ENCODE results near the gene CREB3. TPM values are rescaled to one million over a fixed set of nuclear protein-coding genes. Genes with fewer than 3 reads are reported as not detected.

The CREB3 gene
- total RNA-seq, 1 donor from 2014 or later: 29.2 TPM

DNA sequence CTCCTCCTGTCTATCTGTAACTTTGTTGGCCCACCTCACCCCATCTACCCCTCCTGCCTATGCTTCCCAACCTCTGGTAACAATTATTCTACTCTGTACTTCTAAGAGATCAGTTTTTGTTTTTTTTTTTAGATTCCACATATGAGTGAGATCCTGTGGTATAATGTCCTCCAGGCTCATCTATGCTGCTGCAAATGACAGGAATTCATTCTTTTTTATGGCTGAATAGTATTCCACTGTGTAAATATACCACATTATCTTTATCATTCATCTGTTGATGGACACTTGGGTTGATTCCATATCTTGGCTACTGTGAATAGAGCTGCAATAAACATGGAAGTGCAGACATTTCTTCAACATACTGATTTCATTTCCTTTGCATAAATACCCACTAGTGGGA lies 51.0 kb downstream of the CREB3 start:
- H3K27ac Mint-ChIP-seq (ENCODE audit: unreplicated experiment): peak overlapping the region; percentile 3

More for the DNA sequence above, 51.0 kb downstream of the CREB3 start:
- H3K36me3 Mint-ChIP-seq (ENCODE audit: low read depth, unreplicated experiment): peaks cover 6% of the 10 kb centered on the region
- H3K4me1 Mint-ChIP-seq (ENCODE audit: unreplicated experiment): no peaks in the 10 kb centered on the region
- no peak overlapping the region for H3K4me3 Mint-ChIP-seq (ENCODE audit: unreplicated experiment)
- peaks cover 2% of the 10 kb centered on the region for H3K27me3 Mint-ChIP-seq (ENCODE audit: unreplicated experiment)
- DNase-seq (ENCODE audit: low spot score): no peak
- no peaks in the 10 kb centered on the region for H3K9me3 Mint-ChIP-seq (ENCODE audit: unreplicated experiment)
- TF ChIP-seq, protein P1, sequence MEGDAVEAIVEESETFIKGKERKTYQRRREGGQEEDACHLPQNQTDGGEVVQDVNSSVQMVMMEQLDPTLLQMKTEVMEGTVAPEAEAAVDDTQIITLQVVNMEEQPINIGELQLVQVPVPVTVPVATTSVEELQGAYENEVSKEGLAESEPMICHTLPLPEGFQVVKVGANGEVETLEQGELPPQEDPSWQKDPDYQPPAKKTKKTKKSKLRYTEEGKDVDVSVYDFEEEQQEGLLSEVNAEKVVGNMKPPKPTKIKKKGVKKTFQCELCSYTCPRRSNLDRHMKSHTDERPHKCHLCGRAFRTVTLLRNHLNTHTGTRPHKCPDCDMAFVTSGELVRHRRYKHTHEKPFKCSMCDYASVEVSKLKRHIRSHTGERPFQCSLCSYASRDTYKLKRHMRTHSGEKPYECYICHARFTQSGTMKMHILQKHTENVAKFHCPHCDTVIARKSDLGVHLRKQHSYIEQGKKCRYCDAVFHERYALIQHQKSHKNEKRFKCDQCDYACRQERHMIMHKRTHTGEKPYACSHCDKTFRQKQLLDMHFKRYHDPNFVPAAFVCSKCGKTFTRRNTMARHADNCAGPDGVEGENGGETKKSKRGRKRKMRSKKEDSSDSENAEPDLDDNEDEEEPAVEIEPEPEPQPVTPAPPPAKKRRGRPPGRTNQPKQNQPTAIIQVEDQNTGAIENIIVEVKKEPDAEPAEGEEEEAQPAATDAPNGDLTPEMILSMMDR (IDR thresholded peaks at IDR 0.05; ENCODE audit: unreplicated experiment): no peak

Small RNA genes lying within 50 kb of the gene (microRNA-seq; reads per million reads assigned to microRNA genes)
- gene MIR6852 (ENCODE audit: unreplicated experiment): 0.90 reads per million, percentile 9 among the genes with 10 or more reads in this experiment
- gene MIR6853 (ENCODE audit: unreplicated experiment): 0.77 reads per million, percentile 4 among the genes with 10 or more reads in this experiment

Other genes starting within 250 kb of the CREB3 start
- gene RUSC2, start 242.6 kb upstream of the CREB3 start, total RNA-seq (ENCODE audit: unreplicated experiment): 22.3 TPM
- gene TESK1, start 127.4 kb upstream of the CREB3 start, total RNA-seq (ENCODE audit: unreplicated experiment): 34.6 TPM
- gene CD72, start 114.3 kb upstream of the CREB3 start, total RNA-seq (ENCODE audit: unreplicated experiment): 2.4 TPM
- gene SIT1, start 81.7 kb upstream of the CREB3 start, total RNA-seq (ENCODE audit: unreplicated experiment): not detected
- gene RMRP, start 74.6 kb upstream of the CREB3 start, total RNA-seq (ENCODE audit: unreplicated experiment): 32,961 TPM
- gene CCDC107, start 74.4 kb upstream of the CREB3 start, total RNA-seq (ENCODE audit: unreplicated experiment): 13.5 TPM
- 1.4 TPM for gene ARHGEF39, start 67.5 kb upstream of the CREB3 start, total RNA-seq (ENCODE audit: unreplicated experiment)
- gene CA9, start 58.7 kb upstream of the CREB3 start, total RNA-seq (ENCODE audit: unreplicated experiment): 1.5 TPM
- 173 TPM for gene TPM2, start 42.7 kb upstream of the CREB3 start, total RNA-seq (ENCODE audit: unreplicated experiment)
- gene TLN1, start 471 bp upstream of the CREB3 start, total RNA-seq (ENCODE audit: unreplicated experiment): 370 TPM
- 200 TPM for gene GBA2, start 16.6 kb downstream of the CREB3 start, total RNA-seq (ENCODE audit: unreplicated experiment)
- gene RGP1, start 16.6 kb downstream of the CREB3 start, total RNA-seq (ENCODE audit: unreplicated experiment): 51.4 TPM
- gene MSMP, start 21.6 kb downstream of the CREB3 start, total RNA-seq (ENCODE audit: unreplicated experiment): 2.8 TPM
- 30.8 TPM for gene NPR2, start 58.9 kb downstream of the CREB3 start, total RNA-seq (ENCODE audit: unreplicated experiment)
- 0.59 TPM for gene SPAG8, start 79.6 kb downstream of the CREB3 start, total RNA-seq (ENCODE audit: unreplicated experiment)
- gene HINT2, start 82.4 kb downstream of the CREB3 start, total RNA-seq (ENCODE audit: unreplicated experiment): 43.3 TPM
- not detected for gene FAM221B, start 96.1 kb downstream of the CREB3 start, total RNA-seq (ENCODE audit: unreplicated experiment)
- gene TMEM8B, start 96.6 kb downstream of the CREB3 start, total RNA-seq (ENCODE audit: unreplicated experiment): 9.0 TPM
- not detected for gene OR13J1, start 137.7 kb downstream of the CREB3 start, total RNA-seq (ENCODE audit: unreplicated experiment)
- 0.87 TPM for gene HRCT1, start 173.5 kb downstream of the CREB3 start, total RNA-seq (ENCODE audit: unreplicated experiment)
- 32.0 TPM for gene SPAAR, start 176.8 kb downstream of the CREB3 start, total RNA-seq (ENCODE audit: unreplicated experiment)
- not detected for gene OR2S2, start 225.5 kb downstream of the CREB3 start, total RNA-seq (ENCODE audit: unreplicated experiment)

All from endothelial cell (in vitro differentiated cells).